ENCODE results near the gene IDH3G.
"Not testable (repeated sequence)": the region's sequence is repeated elsewhere in the genome, so short reads cannot be mapped to it uniquely, and the experiment has no call there.

IDH3G gene

DNA sequence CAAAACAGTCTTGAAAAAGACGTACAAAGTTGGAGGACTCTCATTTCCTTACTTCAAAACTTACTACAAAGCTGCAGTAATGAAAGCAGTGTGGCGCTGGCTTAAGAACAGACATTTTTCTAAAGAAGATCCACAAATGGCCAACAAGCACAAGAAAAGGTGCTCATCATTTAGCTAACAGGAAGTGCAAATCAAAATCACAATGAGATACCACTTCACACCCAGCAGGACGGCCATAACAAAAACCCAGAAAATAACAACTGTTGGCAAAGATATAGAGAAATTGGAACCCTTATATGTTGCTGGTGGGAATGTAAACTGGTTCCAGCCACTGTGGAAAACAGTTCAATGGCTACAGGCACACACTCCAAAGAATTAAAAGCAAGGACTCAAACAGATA, 32.8 kb upstream of the IDH3G start:
- H3K9me3 ChIP-seq (ENCODE audit: insufficient read depth, low read depth, low read length): no peaks in the 10 kb centered on the region
- H3K27ac ChIP-seq (ENCODE audit: low read length): no peak overlapping the region
- peak overlapping the region; percentile 80; the same call in 1 of the 2 replicates for H3K4me3 ChIP-seq (ENCODE audit: low read length)
- peak overlapping the region; percentile 75; the same call in 1 of the 2 replicates for H3K9ac ChIP-seq (ENCODE audit: low read depth, low read length)
- H3K36me3 ChIP-seq (ENCODE audit: insufficient read depth, low read depth, low read length): no peaks in the 10 kb centered on the region; the same call in 1 of the 2 replicates
- H3K27me3 ChIP-seq (ENCODE audit: insufficient read depth, low read length): peaks cover 16% of the 10 kb centered on the region
- H3K4me1 ChIP-seq (ENCODE audit: insufficient read depth, low read length): peaks cover 25% of the 10 kb centered on the region

DNA sequence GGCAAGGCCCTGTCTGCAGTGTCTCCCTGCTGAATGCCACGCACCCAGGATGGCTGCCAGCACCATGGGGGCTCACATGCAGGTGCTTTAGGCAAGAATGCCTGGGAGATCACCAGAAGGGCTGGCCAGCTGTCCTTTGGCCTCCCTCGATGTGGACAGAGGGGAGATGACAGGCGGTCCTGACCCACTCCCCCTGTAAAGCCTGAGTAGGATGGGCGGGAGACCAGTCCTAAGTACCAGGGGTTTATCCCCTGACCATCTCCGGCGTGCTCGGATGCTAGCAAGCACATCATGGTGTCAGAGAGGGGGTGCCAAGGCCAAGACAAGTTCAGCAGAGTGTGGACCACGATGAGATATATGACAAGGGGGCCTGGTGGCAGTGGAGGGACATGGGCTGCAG, 30.9 kb upstream of the IDH3G start:
- Histone ChIP-seq H3K4me1 (ENCODE audit: insufficient read depth, low read length) (peaks cover 28% of the 10 kb centered on the region), H3K4me3 (ENCODE audit: low read length) (no peak overlapping the region), H3K27me3 (ENCODE audit: insufficient read depth, low read length) (peaks cover 5% of the 10 kb centered on the region; the same call in 1 of the 2 replicates), H3K36me3 (ENCODE audit: insufficient read depth, low read depth, low read length) (no peaks in the 10 kb centered on the region; the same call in 1 of the 2 replicates), H3K9me3 (ENCODE audit: insufficient read depth, low read depth, low read length) (no peaks in the 10 kb centered on the region), H3K27ac (ENCODE audit: low read length) (no peak overlapping the region), H3K9ac (ENCODE audit: low read depth, low read length) (peak overlapping the region; percentile 32; the same call in 1 of the 2 replicates)

DNA sequence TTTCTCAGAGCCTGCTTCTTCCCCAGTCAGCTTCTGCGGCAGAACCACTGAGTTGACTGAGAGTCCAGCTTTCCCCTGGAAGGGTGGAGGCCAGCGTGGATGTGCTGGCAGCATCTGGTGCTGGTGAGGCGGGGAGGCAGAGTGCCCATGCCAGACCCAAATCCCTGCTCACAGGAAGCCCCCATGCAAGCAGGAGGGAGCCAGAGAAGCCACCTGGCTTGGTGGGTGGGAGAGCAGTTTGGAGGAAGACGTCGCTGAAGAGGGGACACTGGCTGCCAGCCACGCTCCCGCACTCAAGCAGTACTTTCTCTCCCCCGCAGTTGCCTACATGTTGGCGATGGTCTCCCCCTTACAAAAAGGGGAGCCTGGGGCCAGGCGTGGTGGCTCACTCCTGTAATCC, 30.2 kb upstream of the IDH3G start:
- no peaks in the 10 kb centered on the region; the same call in 1 of the 2 replicates for H3K36me3 ChIP-seq (ENCODE audit: insufficient read depth, low read depth, low read length)
- H3K4me3 ChIP-seq (ENCODE audit: low read length): no peak overlapping the region
- peaks cover 5% of the 10 kb centered on the region; the same call in 1 of the 2 replicates for H3K27me3 ChIP-seq (ENCODE audit: insufficient read depth, low read length)
- peaks cover 33% of the 10 kb centered on the region for H3K4me1 ChIP-seq (ENCODE audit: insufficient read depth, low read length)
- no peak overlapping the region for H3K9ac ChIP-seq (ENCODE audit: low read depth, low read length)
- H3K9me3 ChIP-seq (ENCODE audit: insufficient read depth, low read depth, low read length): no peaks in the 10 kb centered on the region
- H3K27ac ChIP-seq (ENCODE audit: low read length): no peak overlapping the region

DNA sequence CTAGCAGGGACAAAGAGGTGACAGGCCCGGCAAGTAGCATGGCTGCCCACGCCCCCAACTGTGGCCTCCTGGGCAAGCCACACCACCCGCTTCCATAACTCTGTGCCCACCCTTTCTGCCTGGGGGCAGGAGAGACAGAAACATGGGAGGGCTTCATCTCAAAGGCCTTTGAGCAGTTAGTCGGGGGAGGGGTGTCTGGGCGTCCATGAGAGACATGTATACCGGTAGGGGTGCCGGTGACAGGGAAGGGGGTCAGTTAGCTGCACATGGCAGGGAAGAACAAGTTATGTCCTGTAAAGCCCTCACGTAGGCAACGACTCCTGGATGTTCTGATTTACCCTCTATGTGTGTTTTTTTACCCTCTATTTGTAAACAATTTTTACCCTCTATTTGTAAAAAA, 26.9 kb upstream of the IDH3G start:
- Histone ChIP-seq H3K4me1 (ENCODE audit: insufficient read depth, low read length) (peaks cover 21% of the 10 kb centered on the region), H3K9ac (ENCODE audit: low read depth, low read length) (no peak overlapping the region), H3K36me3 (ENCODE audit: insufficient read depth, low read depth, low read length) (no peaks in the 10 kb centered on the region), H3K27me3 (ENCODE audit: insufficient read depth, low read length) (no peaks in the 10 kb centered on the region), H3K4me3 (ENCODE audit: low read length) (no peak overlapping the region), H3K27ac (ENCODE audit: low read length) (no peak overlapping the region), H3K9me3 (ENCODE audit: insufficient read depth, low read depth, low read length) (no peaks in the 10 kb centered on the region)

DNA sequence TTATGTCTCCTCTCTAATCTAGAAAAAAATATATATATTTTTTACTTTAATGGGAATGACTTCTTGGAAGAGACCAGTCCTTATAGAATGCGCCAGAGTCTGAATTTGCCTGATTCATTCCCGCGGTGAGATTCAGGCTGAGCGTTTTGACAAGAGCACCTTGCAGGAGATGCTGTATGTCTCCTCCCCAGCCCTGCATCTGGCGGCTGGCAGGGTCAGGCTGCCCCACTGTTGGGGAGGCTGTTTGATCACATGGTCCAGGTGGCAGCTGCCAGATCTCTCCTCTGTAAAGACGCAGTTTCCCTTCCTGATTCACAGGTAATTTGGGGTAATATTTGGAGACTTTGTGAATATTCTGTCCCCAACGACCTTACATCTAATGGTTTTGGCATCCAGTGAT, 26.4 kb upstream of the IDH3G start:
- no peak overlapping the region for H3K27ac ChIP-seq (ENCODE audit: low read length)

DNA sequence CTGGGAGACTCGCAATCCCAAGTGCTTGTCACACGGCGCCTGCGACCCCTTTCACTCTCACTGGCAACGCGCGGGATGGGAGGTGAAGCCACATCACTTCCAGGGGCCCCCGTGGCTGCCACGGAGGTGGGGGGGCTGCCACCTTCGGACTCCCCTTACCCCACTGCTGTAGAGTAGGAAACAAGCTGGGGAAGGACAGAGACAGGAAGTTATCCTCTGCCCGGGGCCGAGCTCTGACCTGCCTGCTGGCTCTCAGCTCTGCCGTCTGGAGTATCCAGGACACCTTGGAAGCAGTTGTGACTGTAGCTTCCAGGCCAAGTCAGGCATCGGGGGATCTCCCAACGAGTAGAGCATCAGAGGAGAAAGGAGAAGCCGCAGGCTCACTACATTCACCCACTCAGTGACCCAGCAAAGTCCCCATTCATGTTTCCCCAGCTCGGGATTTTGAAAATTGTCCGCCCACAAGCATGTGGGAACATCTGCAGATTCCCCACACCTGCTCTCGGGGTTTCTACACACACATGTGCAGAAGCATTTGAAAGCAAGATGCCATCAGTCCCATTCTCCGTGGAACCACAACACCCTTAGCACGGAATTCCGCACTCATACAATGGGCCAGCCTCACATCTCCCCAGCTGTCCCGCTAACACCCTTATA, 25.3 kb upstream of the IDH3G start:
- Histone ChIP-seq H3K36me3 (ENCODE audit: insufficient read depth, low read depth, low read length) (no peaks in the 10 kb centered on the region), H3K9me3 (ENCODE audit: insufficient read depth, low read depth, low read length) (no peaks in the 10 kb centered on the region), H3K27me3 (ENCODE audit: insufficient read depth, low read length) (no peaks in the 10 kb centered on the region), H3K4me3 (ENCODE audit: low read length) (peak overlapping the region; percentile 57), H3K4me1 (ENCODE audit: insufficient read depth, low read length) (peaks cover 17% of the 10 kb centered on the region), H3K27ac (ENCODE audit: low read length) (no peak overlapping the region), H3K9ac (ENCODE audit: low read depth, low read length) (peak overlapping the region; percentile 68; the same call in 1 of the 2 replicates)

More for the DNA sequence above, 26.4 kb upstream of the IDH3G start:
- no peaks in the 10 kb centered on the region for H3K36me3 ChIP-seq (ENCODE audit: insufficient read depth, low read depth, low read length)
- peaks cover 19% of the 10 kb centered on the region for H3K4me1 ChIP-seq (ENCODE audit: insufficient read depth, low read length)
- H3K27me3 ChIP-seq (ENCODE audit: insufficient read depth, low read length): no peaks in the 10 kb centered on the region
- no peak overlapping the region for H3K4me3 ChIP-seq (ENCODE audit: low read length)
- no peak overlapping the region for H3K9ac ChIP-seq (ENCODE audit: low read depth, low read length)
- H3K9me3 ChIP-seq (ENCODE audit: insufficient read depth, low read depth, low read length): no peaks in the 10 kb centered on the region

DNA sequence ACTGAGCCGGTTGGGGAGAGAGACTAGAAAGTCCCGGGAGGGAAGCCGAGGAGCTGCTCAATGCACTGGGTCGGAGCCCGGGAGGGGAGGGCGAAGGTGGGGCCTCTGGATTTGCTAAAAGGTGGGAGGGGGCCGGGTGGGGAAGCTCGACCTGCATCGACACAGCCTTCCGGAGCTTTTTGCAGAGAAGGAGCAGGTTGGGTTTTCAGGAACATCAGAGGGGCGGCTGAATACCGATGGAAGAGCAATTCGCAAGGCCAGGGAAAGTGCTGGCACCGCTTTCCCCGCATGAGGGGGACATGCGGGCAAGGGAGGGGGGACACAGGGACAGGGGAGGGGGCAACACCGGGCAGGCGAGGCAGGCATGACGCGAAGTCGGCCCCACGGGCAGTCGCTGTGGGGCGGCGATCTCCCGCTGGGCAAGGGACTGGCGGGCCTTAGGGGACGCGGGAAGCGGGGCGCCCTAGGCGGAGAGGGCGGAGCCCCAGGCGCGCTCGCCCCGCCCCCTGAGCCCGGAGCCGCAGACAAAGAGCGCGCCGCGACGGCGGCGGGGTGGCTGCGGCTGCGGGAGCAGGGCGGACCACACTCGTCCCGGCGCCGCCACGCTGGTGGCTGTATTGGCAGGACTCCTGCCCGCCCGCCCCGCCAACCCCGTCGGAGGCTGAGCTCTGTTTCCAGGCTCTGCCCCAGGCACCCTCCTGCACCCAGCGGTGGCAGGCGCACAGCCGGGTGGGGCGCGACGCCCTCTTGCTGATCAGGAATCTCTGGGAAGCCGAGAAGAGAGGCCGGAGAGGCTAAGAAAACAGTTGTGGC, 24.6 kb upstream of the IDH3G start:
- no peak overlapping the region for H3K27ac ChIP-seq (ENCODE audit: low read length)
- peaks cover 17% of the 10 kb centered on the region for H3K4me1 ChIP-seq (ENCODE audit: insufficient read depth, low read length)
- H3K4me3 ChIP-seq (ENCODE audit: low read length): peak overlapping the region; percentile 57; the same call in 1 of the 2 replicates
- no peaks in the 10 kb centered on the region for H3K9me3 ChIP-seq (ENCODE audit: insufficient read depth, low read depth, low read length)
- H3K9ac ChIP-seq (ENCODE audit: low read depth, low read length): peak overlapping the region; percentile 68; the same call in 1 of the 2 replicates
- H3K36me3 ChIP-seq (ENCODE audit: insufficient read depth, low read depth, low read length): no peaks in the 10 kb centered on the region
- H3K27me3 ChIP-seq (ENCODE audit: insufficient read depth, low read length): no peaks in the 10 kb centered on the region

DNA sequence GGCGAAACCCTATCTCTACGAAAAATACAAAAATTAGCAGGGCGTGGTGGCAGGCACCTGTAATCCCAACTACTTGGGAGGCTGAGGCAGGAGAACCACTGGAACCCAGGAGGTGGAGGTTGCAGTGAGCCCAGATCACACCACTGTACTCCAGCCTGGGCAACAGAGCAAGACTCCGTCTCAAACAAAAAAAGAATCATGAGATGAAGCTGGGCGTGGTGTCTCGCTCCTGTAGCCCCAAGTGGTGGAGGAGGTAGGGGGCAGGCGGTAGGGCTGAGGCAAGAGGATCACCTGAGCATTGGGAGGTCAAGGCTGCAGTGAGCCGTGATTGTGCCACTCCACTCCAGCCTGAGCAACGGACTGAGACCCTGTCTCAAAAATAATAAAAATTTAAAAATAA, 23.9 kb upstream of the IDH3G start:
- H3K9me3 ChIP-seq (ENCODE audit: insufficient read depth, low read depth, low read length); H3K36me3 ChIP-seq (ENCODE audit: insufficient read depth, low read depth, low read length); H3K27me3 ChIP-seq (ENCODE audit: insufficient read depth, low read length); H3K27ac ChIP-seq (ENCODE audit: low read length); H3K4me3 ChIP-seq (ENCODE audit: low read length); H3K9ac ChIP-seq (ENCODE audit: low read depth, low read length): not testable (repeated sequence)
- H3K4me1 ChIP-seq (ENCODE audit: insufficient read depth, low read length): peaks cover 22% of the 10 kb centered on the region

DNA sequence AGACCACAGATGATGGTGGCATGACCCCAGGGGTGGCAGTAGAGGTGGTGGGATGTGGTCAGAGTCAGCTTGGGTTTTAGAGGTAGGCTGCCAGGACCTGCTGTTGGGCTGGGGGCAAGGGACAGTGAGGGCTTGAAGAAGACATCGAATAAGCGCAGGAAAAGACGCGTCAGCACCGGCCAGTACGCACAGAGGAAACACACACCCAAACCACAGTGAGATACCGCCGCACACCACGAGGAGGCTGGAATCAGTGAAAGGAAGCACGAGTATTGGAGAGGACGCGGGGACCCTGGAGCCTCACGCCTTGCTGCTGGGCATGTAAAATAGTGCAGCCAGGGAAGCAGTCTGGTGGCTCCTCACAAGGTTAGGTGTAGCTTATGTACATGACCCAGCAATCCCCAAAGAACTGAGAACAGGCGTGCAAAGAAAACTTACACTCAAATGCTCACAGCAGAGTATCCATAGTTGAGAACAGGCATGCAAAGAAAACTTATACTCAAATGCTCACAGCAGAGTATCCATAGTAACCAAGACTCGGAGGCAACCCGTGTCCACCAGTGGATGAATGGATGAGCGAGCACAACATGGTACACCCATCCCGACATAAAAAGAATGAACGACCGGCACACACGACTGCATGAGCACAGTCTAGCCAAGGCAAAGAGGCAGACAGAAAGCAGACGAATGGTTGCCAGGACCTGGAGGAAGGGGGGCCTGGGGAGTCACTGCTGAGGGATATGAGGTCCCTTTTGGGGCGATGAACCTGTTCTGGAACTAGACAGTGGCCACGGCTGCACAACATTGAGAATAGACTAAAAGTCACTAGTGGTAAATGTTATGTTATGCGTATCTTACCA, 22.9 kb upstream of the IDH3G start:
- Histone ChIP-seq H3K27ac (ENCODE audit: low read length) (no peak overlapping the region), H3K27me3 (ENCODE audit: insufficient read depth, low read length) (no peaks in the 10 kb centered on the region), H3K9me3 (ENCODE audit: insufficient read depth, low read depth, low read length) (no peaks in the 10 kb centered on the region), H3K9ac (ENCODE audit: low read depth, low read length) (no peak overlapping the region), H3K36me3 (ENCODE audit: insufficient read depth, low read depth, low read length) (no peaks in the 10 kb centered on the region), H3K4me1 (ENCODE audit: insufficient read depth, low read length) (peaks cover 21% of the 10 kb centered on the region; the same call in 1 of the 2 replicates), H3K4me3 (ENCODE audit: low read length) (no peak overlapping the region)

DNA sequence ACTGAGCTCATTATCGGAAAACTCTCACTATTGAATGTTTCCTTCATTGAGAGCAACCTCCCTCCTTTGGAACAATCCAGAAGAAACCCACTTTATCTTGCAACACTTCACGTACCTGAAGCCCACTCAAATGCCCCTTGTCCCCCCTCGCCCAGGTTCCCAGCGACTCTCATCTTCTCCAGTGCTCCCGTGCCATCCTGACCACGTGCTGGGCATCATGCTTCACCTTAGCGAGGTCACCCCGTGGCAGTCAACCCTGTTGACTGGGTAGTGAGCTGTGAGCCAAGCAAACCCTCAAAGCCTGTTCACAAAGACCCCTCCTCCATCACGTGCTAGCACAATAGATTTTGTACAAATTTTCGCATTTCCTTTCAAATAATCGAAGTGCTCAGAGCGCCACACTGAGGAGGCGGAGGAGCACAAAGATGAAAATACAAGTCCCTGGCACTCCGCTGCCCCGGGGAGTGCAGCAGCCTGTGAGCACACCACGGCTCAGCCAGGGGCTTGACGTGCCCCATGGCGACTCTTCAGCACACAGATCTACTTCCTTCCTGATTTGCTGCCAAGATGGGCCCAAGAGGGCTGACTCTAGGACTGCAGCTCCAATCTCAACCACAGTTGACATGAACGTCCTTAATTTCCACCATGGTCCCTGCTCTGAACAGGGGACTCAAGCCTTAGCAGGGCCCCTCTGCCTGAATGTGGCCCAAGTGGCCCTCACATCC, 20.6 kb upstream of the IDH3G start:
- no peaks in the 10 kb centered on the region for H3K36me3 ChIP-seq (ENCODE audit: insufficient read depth, low read depth, low read length)
- no peak overlapping the region for H3K9ac ChIP-seq (ENCODE audit: low read depth, low read length)
- H3K27me3 ChIP-seq (ENCODE audit: insufficient read depth, low read length): no peaks in the 10 kb centered on the region
- H3K4me1 ChIP-seq (ENCODE audit: insufficient read depth, low read length): peaks cover 16% of the 10 kb centered on the region; the same call in 1 of the 2 replicates
- no peak overlapping the region for H3K27ac ChIP-seq (ENCODE audit: low read length)
- H3K9me3 ChIP-seq (ENCODE audit: insufficient read depth, low read depth, low read length): no peaks in the 10 kb centered on the region
- H3K4me3 ChIP-seq (ENCODE audit: low read length): no peak overlapping the region

DNA sequence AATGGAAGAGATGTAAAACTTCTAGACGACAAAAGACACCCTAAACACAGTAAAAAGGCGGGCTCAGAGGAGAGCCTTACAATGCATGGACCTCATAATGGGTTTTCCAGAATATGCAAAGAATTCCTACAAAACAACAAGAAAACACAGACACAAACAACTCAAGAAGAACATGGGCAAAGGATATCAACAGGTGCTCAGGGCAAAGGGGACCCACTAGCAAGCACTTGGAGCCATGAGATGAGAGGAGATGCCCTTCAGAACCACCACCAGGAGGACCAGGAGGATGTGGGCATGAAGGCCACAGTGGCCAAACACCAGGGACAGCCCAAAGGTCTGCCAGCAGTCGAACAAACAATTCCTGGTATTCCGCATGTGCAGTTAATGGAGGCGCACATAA, 19.0 kb upstream of the IDH3G start:
- H3K9me3 ChIP-seq (ENCODE audit: insufficient read depth, low read depth, low read length): no peaks in the 10 kb centered on the region
- H3K9ac ChIP-seq (ENCODE audit: low read depth, low read length): no peak overlapping the region
- H3K4me1 ChIP-seq (ENCODE audit: insufficient read depth, low read length): peaks cover 13% of the 10 kb centered on the region; the same call in 1 of the 2 replicates
- no peaks in the 10 kb centered on the region for H3K36me3 ChIP-seq (ENCODE audit: insufficient read depth, low read depth, low read length)
- no peaks in the 10 kb centered on the region for H3K27me3 ChIP-seq (ENCODE audit: insufficient read depth, low read length)
- no peak overlapping the region for H3K4me3 ChIP-seq (ENCODE audit: low read length)
- no peak overlapping the region for H3K27ac ChIP-seq (ENCODE audit: low read length)

Measured in iPS-20b (cell line).